ENCODE measurements around the gene VILL. TPM values are rescaled to one million over a fixed set of nuclear protein-coding genes. Genes with fewer than 3 reads are reported as not detected.

VILL gene
- total RNA-seq (10 to 100 TPM in 1 of 2 donors, 1 to 10 TPM in 1; 3.9 to 10.9 TPM), polyA plus RNA-seq (10 to 100 TPM; 15.4 to 37.1 TPM)
- long read RNA-seq, donor 1, partial matches to known transcripts = 10 of 30 reads
- long read RNA-seq, donor 1, other reads (novel, unspliced or antisense) = 20 of 30 reads
- long read RNA-seq, donor 2, partial matches to known transcripts = 6 of 10 reads
- long read RNA-seq, donor 2, other reads (novel, unspliced or antisense) = 4 of 10 reads

GRCh38 chr3:37990527-37990926 is at the start of gene VILL:
Gene VILL (plus strand): TSS chr3:37990786. CDS start chr3:37993673, 2,887 bp downstream.
- WGBS, 2 donors = 81 to 82% methylated on average over 10 of the region's 10 CpGs
- DNase-seq (peak in 1 of 2 donors; percentile 71), ATAC-seq (ENCODE audit: low FRiP score) (no peak)
- intact Hi-C loops (cut with DNase I) = no loop called here
- H3K4me1 ChIP-seq (ENCODE audit: control insufficient read depth in 1 of 2, insufficient read depth in 2 of 2, low read length in 2 of 2) = no peaks in the 10 kb centered on the region
- H3K9me3 ChIP-seq (ENCODE audit: control insufficient read depth, low read length) = no peaks in the 10 kb centered on the region
- no peaks in the 10 kb centered on the region for H3K36me3 ChIP-seq (ENCODE audit: control insufficient read depth in 1 of 2, insufficient read depth in 2 of 2, low read length in 1 of 2)
- no peaks in the 10 kb centered on the region for H3K27me3 ChIP-seq (ENCODE audit: control insufficient read depth in 1 of 2, insufficient read depth in 2 of 2, low read length in 1 of 2)
- no peak within 1 kb of the TSS for H3K27ac ChIP-seq (ENCODE audit: low read depth in 1 of 2, low read length in 2 of 2)
- H3K4me3 ChIP-seq (ENCODE audit: low read length in 2 of 2) = no peak within 1 kb of the TSS

GRCh38 chr3:37941608-37942508 is 48.7 kb upstream of the VILL start:
- ATAC-seq (ENCODE audit: low FRiP score) (no peak), DNase-seq (no peak)
- Histone ChIP-seq H3K27ac (ENCODE audit: low read depth in 1 of 2, low read length in 2 of 2) (no peak overlapping the region), H3K4me1 (ENCODE audit: control insufficient read depth in 1 of 2, insufficient read depth in 2 of 2, low read length in 2 of 2) (peaks cover 7 to 14% of the 10 kb centered on the region in 2 donors), H3K9me3 (ENCODE audit: control insufficient read depth, low read length) (no peaks in the 10 kb centered on the region), H3K36me3 (ENCODE audit: control insufficient read depth in 1 of 2, insufficient read depth in 2 of 2, low read length in 1 of 2) (no peaks in the 10 kb centered on the region), H3K4me3 (ENCODE audit: low read length in 2 of 2) (no peak overlapping the region), H3K27me3 (ENCODE audit: control insufficient read depth in 1 of 2, insufficient read depth in 2 of 2, low read length in 1 of 2) (no peaks in the 10 kb centered on the region)
- 76 to 82% methylated on average over 12 of the region's 12 CpGs for WGBS, 2 donors
- intact Hi-C loops (cut with DNase I) = no loop called here

GRCh38 chr3:37942646-37943045 is 47.9 kb upstream of the VILL start:
- no peak for DNase-seq
- Histone ChIP-seq H3K4me3 (ENCODE audit: low read length in 2 of 2) (no peak overlapping the region), H3K27ac (ENCODE audit: low read depth in 1 of 2, low read length in 2 of 2) (no peak overlapping the region), H3K27me3 (ENCODE audit: control insufficient read depth in 1 of 2, insufficient read depth in 2 of 2, low read length in 1 of 2) (no peaks in the 10 kb centered on the region), H3K9me3 (ENCODE audit: control insufficient read depth, low read length) (no peaks in the 10 kb centered on the region), H3K36me3 (ENCODE audit: control insufficient read depth in 1 of 2, insufficient read depth in 2 of 2, low read length in 1 of 2) (no peaks in the 10 kb centered on the region), H3K4me1 (ENCODE audit: control insufficient read depth in 1 of 2, insufficient read depth in 2 of 2, low read length in 2 of 2) (peaks cover 6 to 7% of the 10 kb centered on the region in 2 donors)
- intact Hi-C loops (cut with DNase I) = no loop called here
- ATAC-seq (ENCODE audit: low FRiP score) = no peak
- 96 to 97% methylated on average over 2 of the region's 2 CpGs for WGBS, 2 donors

GRCh38 chr3:37943126-37943525 is 47.5 kb upstream of the VILL start:
- H3K4me3 ChIP-seq (ENCODE audit: low read length in 2 of 2) = no peak overlapping the region
- DNase-seq (no peak), ATAC-seq (ENCODE audit: low FRiP score) (no peak)
- no peaks in the 10 kb centered on the region for H3K9me3 ChIP-seq (ENCODE audit: control insufficient read depth, low read length)
- no peaks in the 10 kb centered on the region for H3K27me3 ChIP-seq (ENCODE audit: control insufficient read depth in 1 of 2, insufficient read depth in 2 of 2, low read length in 1 of 2)
- no peak overlapping the region for H3K27ac ChIP-seq (ENCODE audit: low read depth in 1 of 2, low read length in 2 of 2)
- peaks cover 2 to 3% of the 10 kb centered on the region in 2 donors for H3K4me1 ChIP-seq (ENCODE audit: control insufficient read depth in 1 of 2, insufficient read depth in 2 of 2, low read length in 2 of 2)
- intact Hi-C loops (cut with DNase I) = no loop called here
- 89 to 92% methylated on average over 4 of the region's 4 CpGs for WGBS, 2 donors
- no peaks in the 10 kb centered on the region for H3K36me3 ChIP-seq (ENCODE audit: control insufficient read depth in 1 of 2, insufficient read depth in 2 of 2, low read length in 1 of 2)

- Histone ChIP-seq H3K36me3 (ENCODE audit: control insufficient read depth in 1 of 2, insufficient read depth in 2 of 2, low read length in 1 of 2) (no peaks in the 10 kb centered on the region), H3K4me3 (ENCODE audit: low read length in 2 of 2) (no peak overlapping the region), H3K4me1 (ENCODE audit: control insufficient read depth in 1 of 2, insufficient read depth in 2 of 2, low read length in 2 of 2) (no peaks in the 10 kb centered on the region), H3K27me3 (ENCODE audit: control insufficient read depth in 1 of 2, insufficient read depth in 2 of 2, low read length in 1 of 2) (no peaks in the 10 kb centered on the region), H3K27ac (ENCODE audit: low read depth in 1 of 2, low read length in 2 of 2) (no peak overlapping the region), H3K9me3 (ENCODE audit: control insufficient read depth, low read length) (no peaks in the 10 kb centered on the region)
- intact Hi-C loops (cut with DNase I) = no loop called here
- ATAC-seq (ENCODE audit: low FRiP score) (no peak), DNase-seq (no peak)
- WGBS, 2 donors = 90 to 91% methylated on average over 8 of the region's 8 CpGs
Observed at GRCh38 chr3:37943631-37944314, 46.8 kb upstream of the VILL start.

- H3K9me3 ChIP-seq (ENCODE audit: control insufficient read depth, low read length) = no peaks in the 10 kb centered on the region
- no peak overlapping the region for H3K27ac ChIP-seq (ENCODE audit: low read depth in 1 of 2, low read length in 2 of 2)
- WGBS, 2 donors = 15 to 29% methylated on average over 2 of the region's 2 CpGs
- intact Hi-C loops (cut with DNase I) = no loop called here
- no peaks in the 10 kb centered on the region for H3K4me1 ChIP-seq (ENCODE audit: control insufficient read depth in 1 of 2, insufficient read depth in 2 of 2, low read length in 2 of 2)
- DNase-seq (no peak), ATAC-seq (ENCODE audit: low FRiP score) (no peak)
- no peaks in the 10 kb centered on the region for H3K36me3 ChIP-seq (ENCODE audit: control insufficient read depth in 1 of 2, insufficient read depth in 2 of 2, low read length in 1 of 2)
- no peaks in the 10 kb centered on the region for H3K27me3 ChIP-seq (ENCODE audit: control insufficient read depth in 1 of 2, insufficient read depth in 2 of 2, low read length in 1 of 2)
- no peak overlapping the region for H3K4me3 ChIP-seq (ENCODE audit: low read length in 2 of 2)
Observed at GRCh38 chr3:37944391-37944842, 46.2 kb upstream of the VILL start.

GRCh38 chr3:37945156-37945806 is 45.3 kb upstream of the VILL start:
- intact Hi-C loops (cut with DNase I) = no loop called here
- 65 to 71% methylated on average over 6 of the region's 6 CpGs for WGBS, 2 donors
- DNase-seq (no peak), ATAC-seq (ENCODE audit: low FRiP score) (no peak)
- H3K27ac ChIP-seq (ENCODE audit: low read depth in 1 of 2, low read length in 2 of 2) = peak overlapping the region in 1 of 2 donors; percentile 46
- no peaks in the 10 kb centered on the region for H3K27me3 ChIP-seq (ENCODE audit: control insufficient read depth in 1 of 2, insufficient read depth in 2 of 2, low read length in 1 of 2)
- H3K9me3 ChIP-seq (ENCODE audit: control insufficient read depth, low read length) = no peaks in the 10 kb centered on the region
- no peaks in the 10 kb centered on the region for H3K36me3 ChIP-seq (ENCODE audit: control insufficient read depth in 1 of 2, insufficient read depth in 2 of 2, low read length in 1 of 2)
- no peak overlapping the region for H3K4me3 ChIP-seq (ENCODE audit: low read length in 2 of 2)
- H3K4me1 ChIP-seq (ENCODE audit: control insufficient read depth in 1 of 2, insufficient read depth in 2 of 2, low read length in 2 of 2) = peaks cover 0 to 3% of the 10 kb centered on the region in 2 donors

GRCh38 chr3:37945807-37946530 is 44.6 kb upstream of the VILL start:
- Histone ChIP-seq H3K4me3 (ENCODE audit: low read length in 2 of 2) (no peak overlapping the region), H3K9me3 (ENCODE audit: control insufficient read depth, low read length) (no peaks in the 10 kb centered on the region), H3K4me1 (ENCODE audit: control insufficient read depth in 1 of 2, insufficient read depth in 2 of 2, low read length in 2 of 2) (peaks cover 0 to 3% of the 10 kb centered on the region in 2 donors), H3K27ac (ENCODE audit: low read depth in 1 of 2, low read length in 2 of 2) (peak overlapping the region; percentile 24 to 48), H3K36me3 (ENCODE audit: control insufficient read depth in 1 of 2, insufficient read depth in 2 of 2, low read length in 1 of 2) (no peaks in the 10 kb centered on the region), H3K27me3 (ENCODE audit: control insufficient read depth in 1 of 2, insufficient read depth in 2 of 2, low read length in 1 of 2) (no peaks in the 10 kb centered on the region)
- intact Hi-C loops (cut with DNase I) = no loop called here
- WGBS, 2 donors = 16 to 22% methylated on average over 8 of the region's 8 CpGs
- ATAC-seq (ENCODE audit: low FRiP score) (peak; percentile 64), DNase-seq (no peak)

Measured in aorta (tissue), 5 donors.